GM23338 (cell line): ENCODE measurements around the gene GRIN2A.

Experiments
- CREB1 ChIP-seq: fragments of 250-450 bp; sonication (Bioruptor Pico); IDR thresholded peaks from 2 replicates; pipeline ENCODE4 v1.5.0; 2020; ENCODE audit warnings: low read depth, mild to moderate bottlenecking, moderate library complexity
- EZH2 ChIP-seq: fragments of 200-600 bp; sonication (generic); IDR thresholded peaks from one replicate; pipeline ENCODE4 v1.8.0; 2017; ENCODE audit warnings: antibody characterized with exemption, mild to moderate bottlenecking, low read depth; ENCODE audit not compliant: unreplicated experiment
- EZH2phosphoT487 ChIP-seq: fragments of 200-600 bp; sonication (generic); IDR thresholded peaks from one replicate; pipeline ENCODE4 v1.8.1; 2018; ENCODE audit warnings: antibody characterized with exemption; ENCODE audit not compliant: unreplicated experiment
- JUNB ChIP-seq: IDR thresholded peaks from one replicate; pipeline ENCODE4 v1.6.1; 2016; ENCODE audit warnings: antibody characterized with exemption; ENCODE audit not compliant: unreplicated experiment
- NANOG ChIP-seq: IDR thresholded peaks from 2 replicates; pipeline ENCODE4 v1.6.1; 2016; ENCODE audit warnings: antibody characterized with exemption, borderline replicate concordance
- POLR2AphosphoS5 ChIP-seq: IDR thresholded peaks from 2 replicates; pipeline ENCODE4 v1.6.1; 2016; ENCODE audit warnings: antibody characterized with exemption, low read depth
- STAT1 ChIP-seq: IDR thresholded peaks from one replicate; pipeline ENCODE4 v1.6.1; 2016; ENCODE audit warnings: antibody characterized with exemption; ENCODE audit not compliant: unreplicated experiment
- ZNF114 ChIP-seq: fragments of 250-450 bp; sonication (Bioruptor Pico); IDR thresholded peaks from 2 replicates; pipeline ENCODE4 v1.5.0; 2020; ENCODE audit warnings: mild to moderate bottlenecking, moderate library complexity
- ZNF331 ChIP-seq: fragments of 250-450 bp; sonication (Bioruptor Pico); IDR thresholded peaks from 2 replicates; pipeline ENCODE4 v1.5.0; 2020; ENCODE audit warnings: low read depth, mild to moderate bottlenecking, moderate library complexity
- TF ChIP-seq, protein P1 (sequence below), 2 experiments: fragments of 200-600 bp in 1 of 2; sonication (generic) in 1 of 2; conservative IDR thresholded peaks; 2 replicates each; pipeline versions ENCODE4 v1.5.1 to v1.6.1; 2016 to 2017; ENCODE audit warnings: antibody characterized with exemption in 2 of 2, low read depth in 2 of 2, mild to moderate bottlenecking in 2 of 2, moderate library complexity in 1 of 2
- TF ChIP-seq, protein P2 (sequence below): IDR thresholded peaks from one replicate; pipeline ENCODE4 v1.6.1; 2018; ENCODE audit warnings: antibody characterized with exemption; ENCODE audit not compliant: unreplicated experiment
- TF ChIP-seq, protein P3 (sequence below): IDR thresholded peaks from 2 replicates; pipeline ENCODE4 v1.6.1; 2016; ENCODE audit warnings: antibody characterized with exemption

DNA sequence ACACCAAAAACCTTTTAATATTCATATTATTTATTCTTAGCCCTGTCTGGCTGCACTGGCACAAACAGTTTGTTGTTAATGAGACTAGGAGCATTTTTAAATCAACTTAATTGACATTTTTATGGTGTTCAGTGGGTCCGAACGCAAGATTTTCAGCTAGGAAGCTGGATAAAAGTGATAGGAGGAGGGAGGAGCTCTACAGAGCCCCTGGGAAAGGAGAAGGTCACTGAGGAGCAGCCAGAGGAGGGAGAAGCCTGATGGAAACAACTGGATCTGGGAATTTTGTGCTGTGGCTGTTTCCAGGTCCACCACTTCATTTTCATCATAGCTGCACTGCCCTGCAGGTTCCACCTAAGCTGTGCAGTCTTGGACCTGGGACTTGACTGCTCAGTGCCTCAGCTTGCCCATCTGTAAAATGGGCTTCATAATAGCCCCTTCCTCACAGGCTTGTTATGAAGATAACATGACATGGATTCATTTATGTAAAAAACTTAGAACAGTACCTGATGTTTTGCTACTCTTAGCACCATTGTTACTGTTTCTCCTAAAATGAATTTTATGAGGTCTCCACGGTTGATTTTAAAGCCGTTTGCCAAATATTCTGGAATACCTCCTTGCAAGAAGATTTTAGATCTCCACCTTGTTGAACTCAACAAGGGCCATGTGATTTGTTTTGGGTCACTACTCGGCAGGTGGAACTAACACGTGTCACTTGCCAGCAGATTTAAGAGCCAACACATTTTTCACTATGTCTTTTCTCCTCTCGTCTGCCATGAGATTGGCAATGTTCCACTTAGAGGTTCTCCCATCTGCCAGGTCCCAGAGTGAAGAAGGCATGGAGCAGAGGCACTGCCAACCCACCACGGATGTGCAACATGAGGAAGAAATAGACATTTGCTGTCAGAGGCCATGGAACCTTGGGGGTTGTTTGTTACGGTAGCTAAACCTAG lies 18.7 kb upstream of the GRIN2A start:
- TF ChIP-seq, protein P1, sequence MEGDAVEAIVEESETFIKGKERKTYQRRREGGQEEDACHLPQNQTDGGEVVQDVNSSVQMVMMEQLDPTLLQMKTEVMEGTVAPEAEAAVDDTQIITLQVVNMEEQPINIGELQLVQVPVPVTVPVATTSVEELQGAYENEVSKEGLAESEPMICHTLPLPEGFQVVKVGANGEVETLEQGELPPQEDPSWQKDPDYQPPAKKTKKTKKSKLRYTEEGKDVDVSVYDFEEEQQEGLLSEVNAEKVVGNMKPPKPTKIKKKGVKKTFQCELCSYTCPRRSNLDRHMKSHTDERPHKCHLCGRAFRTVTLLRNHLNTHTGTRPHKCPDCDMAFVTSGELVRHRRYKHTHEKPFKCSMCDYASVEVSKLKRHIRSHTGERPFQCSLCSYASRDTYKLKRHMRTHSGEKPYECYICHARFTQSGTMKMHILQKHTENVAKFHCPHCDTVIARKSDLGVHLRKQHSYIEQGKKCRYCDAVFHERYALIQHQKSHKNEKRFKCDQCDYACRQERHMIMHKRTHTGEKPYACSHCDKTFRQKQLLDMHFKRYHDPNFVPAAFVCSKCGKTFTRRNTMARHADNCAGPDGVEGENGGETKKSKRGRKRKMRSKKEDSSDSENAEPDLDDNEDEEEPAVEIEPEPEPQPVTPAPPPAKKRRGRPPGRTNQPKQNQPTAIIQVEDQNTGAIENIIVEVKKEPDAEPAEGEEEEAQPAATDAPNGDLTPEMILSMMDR (conservative IDR thresholded peaks at IDR 0.05; ENCODE audit: low read depth in 2 of 2) = no peak
- TF ChIP-seq EZH2 (no peak), POLR2AphosphoS5 (no peak), NANOG (no peak), EZH2phosphoT487 (no peak), CREB1 (CRISPR knock-in tag) (no peak), STAT1 (no peak), ZNF114 (CRISPR knock-in tag) (no peak), ZNF331 (CRISPR knock-in tag) (no peak), JUNB (no peak)
- TF ChIP-seq, protein P2, sequence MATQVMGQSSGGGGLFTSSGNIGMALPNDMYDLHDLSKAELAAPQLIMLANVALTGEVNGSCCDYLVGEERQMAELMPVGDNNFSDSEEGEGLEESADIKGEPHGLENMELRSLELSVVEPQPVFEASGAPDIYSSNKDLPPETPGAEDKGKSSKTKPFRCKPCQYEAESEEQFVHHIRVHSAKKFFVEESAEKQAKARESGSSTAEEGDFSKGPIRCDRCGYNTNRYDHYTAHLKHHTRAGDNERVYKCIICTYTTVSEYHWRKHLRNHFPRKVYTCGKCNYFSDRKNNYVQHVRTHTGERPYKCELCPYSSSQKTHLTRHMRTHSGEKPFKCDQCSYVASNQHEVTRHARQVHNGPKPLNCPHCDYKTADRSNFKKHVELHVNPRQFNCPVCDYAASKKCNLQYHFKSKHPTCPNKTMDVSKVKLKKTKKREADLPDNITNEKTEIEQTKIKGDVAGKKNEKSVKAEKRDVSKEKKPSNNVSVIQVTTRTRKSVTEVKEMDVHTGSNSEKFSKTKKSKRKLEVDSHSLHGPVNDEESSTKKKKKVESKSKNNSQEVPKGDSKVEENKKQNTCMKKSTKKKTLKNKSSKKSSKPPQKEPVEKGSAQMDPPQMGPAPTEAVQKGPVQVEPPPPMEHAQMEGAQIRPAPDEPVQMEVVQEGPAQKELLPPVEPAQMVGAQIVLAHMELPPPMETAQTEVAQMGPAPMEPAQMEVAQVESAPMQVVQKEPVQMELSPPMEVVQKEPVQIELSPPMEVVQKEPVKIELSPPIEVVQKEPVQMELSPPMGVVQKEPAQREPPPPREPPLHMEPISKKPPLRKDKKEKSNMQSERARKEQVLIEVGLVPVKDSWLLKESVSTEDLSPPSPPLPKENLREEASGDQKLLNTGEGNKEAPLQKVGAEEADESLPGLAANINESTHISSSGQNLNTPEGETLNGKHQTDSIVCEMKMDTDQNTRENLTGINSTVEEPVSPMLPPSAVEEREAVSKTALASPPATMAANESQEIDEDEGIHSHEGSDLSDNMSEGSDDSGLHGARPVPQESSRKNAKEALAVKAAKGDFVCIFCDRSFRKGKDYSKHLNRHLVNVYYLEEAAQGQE = no peak
- TF ChIP-seq, protein P3, sequence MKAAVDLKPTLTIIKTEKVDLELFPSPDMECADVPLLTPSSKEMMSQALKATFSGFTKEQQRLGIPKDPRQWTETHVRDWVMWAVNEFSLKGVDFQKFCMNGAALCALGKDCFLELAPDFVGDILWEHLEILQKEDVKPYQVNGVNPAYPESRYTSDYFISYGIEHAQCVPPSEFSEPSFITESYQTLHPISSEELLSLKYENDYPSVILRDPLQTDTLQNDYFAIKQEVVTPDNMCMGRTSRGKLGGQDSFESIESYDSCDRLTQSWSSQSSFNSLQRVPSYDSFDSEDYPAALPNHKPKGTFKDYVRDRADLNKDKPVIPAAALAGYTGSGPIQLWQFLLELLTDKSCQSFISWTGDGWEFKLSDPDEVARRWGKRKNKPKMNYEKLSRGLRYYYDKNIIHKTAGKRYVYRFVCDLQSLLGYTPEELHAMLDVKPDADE = no peak
